Ovary (tissue), 9 donors: Measurements from ENCODE around the gene OLFML3. TPM values are rescaled to one million over a fixed set of nuclear protein-coding genes. Genes with fewer than 3 reads are reported as not detected.
"Not testable (repeated sequence)": the region's sequence is repeated elsewhere in the genome, so short reads cannot be mapped to it uniquely, and the experiment has no call there.

ENCODE experiments used
- DNase-seq, 5 donors: peaks; one replicate each; pipeline ENCODE4 v3.0.0-alpha.2; 2019 to 2020
- H3K27ac ChIP-seq, 2 donors: fragments of 200-600 bp; one replicate each; pipeline versions ENCODE4 v1.5.1 to v1.8.0; 2019 to 2022
- H3K27me3 ChIP-seq: fragments of 200-600 bp; one replicate; pipeline ENCODE4 v1.8.0; 2022
- H3K36me3 ChIP-seq: fragments of 200-600 bp; sonication (generic); one replicate; pipeline ENCODE4 v1.5.1; 2019
- H3K4me1 ChIP-seq: one replicate; pipeline ENCODE4 v1.8.1; 2013; ENCODE audit warnings: mild to moderate bottlenecking, moderate library complexity; ENCODE audit not compliant: insufficient read depth
- H3K4me3 ChIP-seq: fragments of 200-600 bp; sonication (generic); one replicate; pipeline ENCODE4 v1.5.1; 2017
- H3K9me3 ChIP-seq, 2 donors: fragments of 200-600 bp in 1 of 2; sonication (generic) in 1 of 2; one replicate each; pipeline versions ENCODE4 v1.5.1 to v1.8.1; 2013 to 2019; ENCODE audit warnings: mild to moderate bottlenecking in 1 of 2, moderate library complexity in 1 of 2
- EP300 ChIP-seq: sonication (generic); formaldehyde crosslinking; IDR thresholded peaks from one replicate; pipeline ENCODE4 v1.6.1; 2017; ENCODE audit warnings: antibody characterized with exemption
- POLR2A ChIP-seq: fragments of 450-650 bp; IDR thresholded peaks from one replicate; pipeline ENCODE4 v1.6.1; 2017; ENCODE audit warnings: antibody characterized with exemption, mild to moderate bottlenecking, moderate library complexity
- WGBS, 3 donors: extraction: QIAGEN DNeasy Blood & Tissue Kit in 1 of 3; methylation state at CpG; one replicate each; pipeline versions ENCODE4 v1.1.5 to v1.1.7; 2013 to 2017; 5-methylcytosine and 5-hydroxymethylcytosine counted together
- intact Hi-C, 4 donors: fragments of 100-400 bp; cut with DNase I; formaldehyde crosslinking; loops; one replicate each; pipeline versions ENCODE4 v1.11.0 to v1.15.1; 2022 to 2023
- polyA plus RNA-seq, 2 donors: library from polyadenylated mRNA; stranded (reverse); fragments of 200-250 nt in 1 of 2; fragments of 350-450 nt in 1 of 2; fragmentation: Illumina TruSeq in 1 of 2; extraction: RNeasy Lipid Tissue Mini Kit (QIAGEN cat#74804) in 1 of 2; gene quantifications; one replicate each; pipeline ENCODE4 v1.2.3, GENCODE V29; 2013 to 2014
- total RNA-seq, 7 donors: library from RNA; depleted of rRNA in 2 of 7; stranded (reverse); fragments of >200 nt in 2 of 7; fragmentation: NEBNext Ultra II Directional in 3 of 7; extraction: Animal tissue kit (Norgen Biotek cat#: 25700) in 3 of 7; gene quantifications; one replicate each; pipeline versions ENCODE4 v1.1.0 to v1.2.4, GENCODE V29; 2016 to 2023
- TF ChIP-seq, protein P1 (sequence below), 3 donors: fragments of 450-650 bp in 2 of 3; fragments of 200-600 bp in 1 of 3; IDR thresholded peaks; one replicate each; pipeline versions ENCODE4 v1.5.1 to v1.8.0; 2016 to 2022; ENCODE audit warnings: antibody characterized with exemption in 3 of 3, mild to moderate bottlenecking in 1 of 3
- donor health status: DM: no; HTN: no; CAD: no; lungs with moderate emphysema.
- donor health status: DM: no; HTN: no; CAD: no.
- donor health status: Bipolar disorder and iron deficiency.
- donor health status: DM: yes; HTN: yes; CAD: no.
- donor health status: DM: no; HTN: no; CAD: no.
- donor health status: DM: yes; HTN: yes; CAD: no.

Gene OLFML3
- total and polyA plus RNA-seq, 9 donors: 69.7 to 240 (median 139) TPM

DNA sequence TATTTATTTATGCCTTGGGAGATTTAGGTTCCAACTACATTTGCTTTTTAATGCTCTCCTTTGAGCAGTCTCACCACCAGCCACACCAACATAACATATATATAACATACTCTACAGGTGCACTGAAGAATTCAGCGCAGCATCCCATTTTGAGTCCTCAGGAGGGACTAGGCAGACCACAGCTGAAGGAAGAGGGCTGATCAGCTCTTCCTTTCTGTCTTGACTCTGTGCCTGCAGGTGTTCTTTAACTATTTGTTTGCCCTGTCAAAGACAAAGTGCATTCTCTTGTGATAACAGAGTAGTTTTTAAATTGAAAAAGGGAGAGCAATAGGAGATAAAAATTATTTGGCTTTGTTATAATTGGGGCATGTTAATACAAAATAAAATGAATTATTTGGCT lies 33.2 kb upstream of the OLFML3 start:
- no peak for TF ChIP-seq EP300
- no peak overlapping the region for H3K4me3 ChIP-seq
- no peaks in the 10 kb centered on the region for H3K36me3 ChIP-seq
- H3K27ac ChIP-seq: no peak overlapping the region
- no peaks in the 10 kb centered on the region for H3K9me3 ChIP-seq
- intact Hi-C loops: no loop called here
- H3K27me3 ChIP-seq: no peaks in the 10 kb centered on the region
- DNase-seq: no peak
- 81 to 92% (median 91%) methylated on average over 1 of the region's 1 CpG for WGBS, 3 donors
- H3K4me1 ChIP-seq: peaks cover 11% of the 10 kb centered on the region

DNA sequence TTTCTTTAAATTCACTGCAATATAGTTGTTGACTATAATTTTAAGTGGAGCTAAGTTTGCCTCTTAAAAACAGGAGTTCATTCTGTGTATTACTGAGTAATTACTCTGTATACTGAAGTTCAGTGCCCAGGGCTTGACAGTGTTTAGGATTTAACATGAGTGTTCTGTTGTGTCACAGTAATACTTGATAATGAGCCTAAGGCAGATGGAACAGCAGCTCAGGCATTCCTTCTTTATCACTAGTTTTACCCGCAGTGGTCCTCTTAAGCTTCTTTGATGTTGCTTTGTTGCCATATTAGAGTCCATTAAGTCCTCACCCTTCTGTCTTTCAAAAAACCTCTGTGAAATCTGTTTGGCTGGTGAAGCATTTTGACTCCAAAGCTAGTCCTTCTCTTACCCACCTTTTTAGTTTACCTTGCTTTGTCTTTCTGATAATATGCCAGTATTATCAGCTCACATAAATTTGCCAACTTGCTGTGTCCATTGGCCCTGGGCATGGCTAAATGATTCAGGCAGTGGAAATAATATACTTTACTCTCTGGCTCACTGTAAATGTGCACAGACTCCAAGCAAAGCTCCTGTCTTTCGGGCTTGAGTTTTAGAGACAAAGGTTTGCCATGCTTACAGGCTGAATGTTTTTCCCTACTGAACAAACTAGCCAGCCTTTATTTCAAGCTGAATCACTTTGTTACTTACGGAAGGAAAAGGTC lies 32.4 kb upstream of the OLFML3 start:
- Histone ChIP-seq H3K27me3 (no peaks in the 10 kb centered on the region), H3K9me3 (no peaks in the 10 kb centered on the region), H3K4me3 (no peak overlapping the region), H3K27ac (peak overlapping the region in 1 of 2 donors; percentile 61), H3K4me1 (peaks cover 11% of the 10 kb centered on the region), H3K36me3 (no peaks in the 10 kb centered on the region)
- no peak for TF ChIP-seq EP300
- no peak for TF ChIP-seq POLR2A
- TF ChIP-seq, protein P1, sequence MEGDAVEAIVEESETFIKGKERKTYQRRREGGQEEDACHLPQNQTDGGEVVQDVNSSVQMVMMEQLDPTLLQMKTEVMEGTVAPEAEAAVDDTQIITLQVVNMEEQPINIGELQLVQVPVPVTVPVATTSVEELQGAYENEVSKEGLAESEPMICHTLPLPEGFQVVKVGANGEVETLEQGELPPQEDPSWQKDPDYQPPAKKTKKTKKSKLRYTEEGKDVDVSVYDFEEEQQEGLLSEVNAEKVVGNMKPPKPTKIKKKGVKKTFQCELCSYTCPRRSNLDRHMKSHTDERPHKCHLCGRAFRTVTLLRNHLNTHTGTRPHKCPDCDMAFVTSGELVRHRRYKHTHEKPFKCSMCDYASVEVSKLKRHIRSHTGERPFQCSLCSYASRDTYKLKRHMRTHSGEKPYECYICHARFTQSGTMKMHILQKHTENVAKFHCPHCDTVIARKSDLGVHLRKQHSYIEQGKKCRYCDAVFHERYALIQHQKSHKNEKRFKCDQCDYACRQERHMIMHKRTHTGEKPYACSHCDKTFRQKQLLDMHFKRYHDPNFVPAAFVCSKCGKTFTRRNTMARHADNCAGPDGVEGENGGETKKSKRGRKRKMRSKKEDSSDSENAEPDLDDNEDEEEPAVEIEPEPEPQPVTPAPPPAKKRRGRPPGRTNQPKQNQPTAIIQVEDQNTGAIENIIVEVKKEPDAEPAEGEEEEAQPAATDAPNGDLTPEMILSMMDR (IDR thresholded peaks at IDR 0.05): no peak
- intact Hi-C loops: no loop called here
- no peak for DNase-seq
- WGBS, 3 donors: 16 to 22% (median 22%) methylated on average over 3 of the region's 3 CpGs

DNA sequence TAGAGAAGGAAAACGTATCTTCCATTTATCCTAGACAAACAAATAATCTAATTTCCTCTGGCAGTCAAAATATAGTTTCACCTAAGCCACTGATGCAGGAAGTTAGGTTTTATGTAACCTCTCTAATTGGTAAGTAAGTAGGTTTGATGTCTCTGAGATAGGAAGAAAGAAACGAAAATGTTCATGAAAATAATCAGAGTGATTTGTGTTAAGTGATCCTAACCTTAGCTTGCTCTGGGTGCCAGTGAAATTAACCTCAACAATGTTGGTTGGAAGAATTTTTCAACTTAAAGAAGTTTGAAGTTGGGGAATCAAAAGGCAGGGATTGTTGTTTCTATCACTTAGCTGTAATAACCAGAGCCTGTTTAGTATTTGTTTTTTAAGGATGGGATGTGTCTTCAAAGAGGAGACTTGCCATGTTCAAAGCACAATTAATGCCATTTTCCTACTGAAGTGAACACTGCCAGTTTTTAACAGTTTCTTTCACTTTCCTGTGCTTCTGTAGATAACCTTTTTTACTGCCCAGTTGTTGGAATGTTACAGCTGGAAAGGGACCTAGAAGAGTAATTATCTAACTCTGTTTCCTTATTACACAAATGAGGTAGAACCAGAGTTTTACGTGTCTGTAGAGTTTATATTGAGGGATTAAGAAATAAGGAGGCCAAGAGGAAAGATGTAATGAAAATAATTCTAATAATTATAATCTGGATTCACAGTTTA lies 31.7 kb upstream of the OLFML3 start:
- WGBS, 3 donors: 8 to 13% (median 9%) methylated on average over 3 of the region's 3 CpGs
- no peak overlapping the region for H3K4me3 ChIP-seq
- intact Hi-C loops: no loop called here

DNA sequence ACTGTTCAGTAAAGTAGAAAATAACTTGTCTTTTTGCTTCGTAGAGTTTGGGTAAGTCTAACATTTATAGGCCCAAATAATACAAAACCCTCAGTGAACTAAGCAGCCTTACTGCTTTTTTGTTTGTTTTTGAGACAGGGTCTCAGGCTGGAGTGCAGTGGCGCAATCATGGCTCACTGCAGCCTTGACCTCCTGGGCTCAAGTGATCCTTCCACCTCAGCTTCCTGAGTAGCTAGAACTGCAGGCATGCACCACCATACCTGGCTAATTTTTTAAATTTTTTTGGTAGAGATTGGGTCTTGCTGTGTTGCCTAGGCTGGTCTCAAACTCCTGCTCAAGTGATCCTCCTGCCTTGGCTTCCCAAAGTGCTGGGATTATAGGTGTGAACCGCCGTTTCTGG lies 31.1 kb upstream of the OLFML3 start:
- H3K27me3 ChIP-seq, intact Hi-C loops, H3K9me3 ChIP-seq, H3K4me3 ChIP-seq, H3K36me3 ChIP-seq: not testable (repeated sequence)
- 44 to 46% (median 44%) methylated on average over 4 of the region's 4 CpGs for WGBS, 3 donors
- Histone ChIP-seq H3K4me1 (peaks cover 11% of the 10 kb centered on the region), H3K27ac (peak overlapping the region in 1 of 2 donors; percentile 61)
- DNase-seq: peak in 1 of 5 donors; percentile 20

More for the DNA sequence above, 31.7 kb upstream of the OLFML3 start:
- TF ChIP-seq EP300 (no peak), POLR2A (no peak)
- TF ChIP-seq, protein P1 (IDR thresholded peaks at IDR 0.05): no peak
- Histone ChIP-seq H3K4me1 (peaks cover 11% of the 10 kb centered on the region), H3K27me3 (no peaks in the 10 kb centered on the region), H3K9me3 (no peaks in the 10 kb centered on the region), H3K36me3 (no peaks in the 10 kb centered on the region), H3K27ac (peak overlapping the region in 1 of 2 donors; percentile 61)
- DNase-seq: no peak

DNA sequence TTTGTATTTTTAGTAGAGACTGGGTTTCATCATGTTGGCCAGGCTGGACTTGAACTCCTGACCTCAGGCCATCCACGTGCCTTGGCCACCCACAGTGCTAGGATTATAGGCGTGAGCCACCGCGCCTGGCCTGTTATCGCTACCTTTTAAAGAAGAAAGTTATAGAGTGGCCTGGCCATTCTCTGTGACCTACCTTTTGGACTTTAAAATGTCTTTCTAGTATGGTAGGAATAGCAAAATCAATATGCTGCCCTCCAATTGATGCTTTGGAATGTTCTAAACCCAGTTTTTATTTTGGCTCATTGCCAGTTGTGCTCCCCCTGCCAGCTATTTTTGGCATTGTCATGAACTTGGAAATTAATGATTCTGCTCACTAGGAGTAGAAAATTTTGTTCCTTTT lies 30.3 kb upstream of the OLFML3 start:
- intact Hi-C loops: no loop called here
- H3K36me3 ChIP-seq: no peaks in the 10 kb centered on the region
- no peaks in the 10 kb centered on the region for H3K9me3 ChIP-seq
- TF ChIP-seq POLR2A (no peak), EP300 (no peak)
- TF ChIP-seq, protein P1 (IDR thresholded peaks at IDR 0.05): no peak
- H3K4me3 ChIP-seq: no peak overlapping the region
- no peak overlapping the region for H3K27ac ChIP-seq
- H3K27me3 ChIP-seq: no peaks in the 10 kb centered on the region
- 70 to 81% (median 74%) methylated on average over 5 of the region's 5 CpGs for WGBS, 3 donors
- peaks cover 11% of the 10 kb centered on the region for H3K4me1 ChIP-seq
- no peak for DNase-seq
